GM18867 (cell line): ENCODE results near the gene CALHM6.
A peak's percentile ranks its signal among the peaks of the same experiment; 100 is the strongest.
"Not testable (repeated sequence)": the region's sequence is repeated elsewhere in the genome, so short reads cannot be mapped to it uniquely, and the experiment has no call there.

Source experiments
- ATAC-seq: cut with Tn5 transposase; IDR thresholded peaks from one replicate; pipeline ENCODE4 v1.9.1; 2021; ENCODE audit warnings: mild to moderate bottlenecking, moderate library complexity; ENCODE audit not compliant: unreplicated experiment

Gene CALHM6

GRCh38 chr6:116472706-116473105, 11.5 kb downstream of the CALHM6 start:
- ATAC-seq = no peak

- ATAC-seq = no peak
These were observed 14.0 kb downstream of the CALHM6 start for GRCh38 chr6:116475141-116475540.

GRCh38 chr6:116476002-116476678, 15.0 kb downstream of the CALHM6 start:
- ATAC-seq = peak; percentile 100

GRCh38 chr6:116482780-116483179, 21.6 kb downstream of the CALHM6 start:
- no peak for ATAC-seq

- no peak for ATAC-seq
These were observed 22.4 kb downstream of the CALHM6 start for GRCh38 chr6:116483616-116484015.

- ATAC-seq = no peak
These were observed 24.5 kb downstream of the CALHM6 start for GRCh38 chr6:116485559-116486184.

- no peak for ATAC-seq
These were observed 30.6 kb downstream of the CALHM6 start for GRCh38 chr6:116491610-116492330.

GRCh38 chr6:116492331-116493067, 31.3 kb downstream of the CALHM6 start:
- no peak for ATAC-seq

GRCh38 chr6:116495161-116495560, 34.0 kb downstream of the CALHM6 start:
- not testable (repeated sequence) for ATAC-seq

GRCh38 chr6:116497113-116497676, 36.0 kb downstream of the CALHM6 start:
- no peak for ATAC-seq

- no peak for ATAC-seq
These were observed 39.8 kb downstream of the CALHM6 start for GRCh38 chr6:116500969-116501433.

GRCh38 chr6:116507324-116507723, 46.1 kb downstream of the CALHM6 start:
- ATAC-seq = no peak

- no peak for ATAC-seq
These were observed 47.4 kb downstream of the CALHM6 start for GRCh38 chr6:116508527-116508926.

- ATAC-seq = no peak
These were observed 50.4 kb downstream of the CALHM6 start, which contains the start of gene CALHM5 for GRCh38 chr6:116511424-116512110. Gene CALHM5 (plus strand): TSS chr6:116511639. CDS start chr6:116511697, 58 bp downstream.

- peak; percentile 65 for ATAC-seq
These were observed 51.0 kb downstream of the CALHM6 start for GRCh38 chr6:116512111-116512559.

- ATAC-seq = no peak
These were observed 51.6 kb downstream of the CALHM6 start for GRCh38 chr6:116512734-116513133.
